Right lobe of liver (tissue), 4 donors: Measurements from ENCODE around the gene SLC25A15.

Experiments used
- CTCF ChIP-seq, 4 donors: fragments of 200-600 bp in 3 of 4; fragments of 450-650 bp in 1 of 4; IDR thresholded peaks; one replicate each; pipeline versions ENCODE4 v1.5.1 to v1.8.0; 2016 to 2022; ENCODE audit warnings: antibody characterized with exemption in 4 of 4, mild to moderate bottlenecking in 2 of 4
- POLR2A ChIP-seq: fragments of 450-650 bp; IDR thresholded peaks from one replicate; pipeline ENCODE4 v1.6.1; 2017; ENCODE audit warnings: antibody characterized with exemption, mild to moderate bottlenecking
- donor health status: DM: no; HTN: no; CAD: no.
- donor health status: DM: no; HTN: no; CAD: no.
- donor health status: DM: no; HTN: yes; CAD: no.

DNA sequence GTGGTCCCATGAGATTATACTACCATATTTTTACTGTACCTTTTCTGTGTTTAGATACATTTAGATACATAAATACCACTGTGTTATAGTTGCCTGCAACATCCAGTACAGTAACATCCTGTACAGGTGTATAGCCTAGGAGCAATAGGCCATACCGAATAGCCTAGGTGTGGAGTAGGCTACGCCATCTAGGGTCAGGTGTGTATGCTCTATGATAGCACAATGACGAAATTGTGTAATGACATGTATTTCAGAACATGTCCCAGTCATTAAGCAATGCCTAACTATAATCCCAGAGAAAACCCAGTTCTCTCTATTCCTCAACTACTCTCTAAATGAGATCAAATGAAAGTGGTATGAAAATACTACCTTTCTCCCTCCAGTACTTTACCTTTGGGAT, 3.9 kb downstream of the SLC25A15 start:
- peak in 1 of 4 donors; percentile 21 for TF ChIP-seq CTCF (IDR thresholded peaks at IDR 0.05)
- TF ChIP-seq POLR2A = peak; percentile 32
